GM19351 (cell line): ENCODE data around the gene GCGR.

Experiments
- ATAC-seq: cut with Tn5 transposase; IDR thresholded peaks from one replicate; pipeline ENCODE4 v1.9.1; 2021; ENCODE audit warnings: mild to moderate bottlenecking, moderate library complexity; ENCODE audit not compliant: unreplicated experiment

Gene GCGR

DNA sequence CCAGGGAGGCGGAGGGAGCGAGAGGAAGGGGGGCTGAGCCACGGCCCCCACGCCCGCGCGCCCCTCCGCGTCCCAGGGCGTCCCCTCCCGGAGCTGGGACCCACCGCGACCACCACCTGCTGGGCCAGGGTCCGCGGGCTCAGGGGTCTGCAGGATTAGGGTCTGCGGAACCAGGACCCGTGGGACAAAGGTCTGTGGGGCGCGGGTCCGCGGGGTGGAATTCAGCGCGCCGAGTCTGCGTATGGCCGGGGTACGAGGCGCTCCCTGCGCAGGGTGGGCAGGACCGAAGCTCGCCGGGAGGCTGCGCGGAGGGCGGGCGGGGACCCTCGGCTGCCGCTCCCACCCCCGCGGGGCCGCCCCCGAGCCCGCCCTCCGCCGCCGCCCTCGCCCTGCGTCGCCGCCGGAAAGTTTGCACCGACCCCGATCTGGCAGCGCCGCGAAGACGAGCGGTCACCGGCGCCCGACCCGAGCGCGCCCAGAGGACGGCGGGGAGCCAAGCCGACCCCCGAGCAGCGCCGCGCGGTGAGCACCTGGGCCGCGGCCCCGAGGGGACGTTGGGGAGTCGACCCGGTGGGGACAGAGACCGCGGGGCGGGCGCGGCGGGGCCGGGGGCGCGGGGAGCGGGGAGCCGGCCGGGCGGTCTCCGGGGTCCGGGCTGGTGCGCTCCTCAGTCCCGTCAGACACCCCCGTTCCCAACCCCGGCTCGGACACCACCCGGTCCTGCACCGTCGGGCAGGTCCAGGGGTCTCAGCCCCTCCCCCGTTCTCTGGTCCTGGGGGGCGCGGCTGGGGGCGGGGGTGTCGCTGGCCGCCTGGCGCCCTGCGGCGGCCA is at the start of gene GCGR:
Gene GCGR (plus strand): TSS at position 423 of the 831 bp plus-strand sequence. CDS start 4,869 bp downstream, outside the sequence.
- ATAC-seq = no peak

GRCh38 chr17:81792675-81793615 is 11.0 kb upstream of the GCGR start:
- no peak for ATAC-seq

- ATAC-seq = no peak
These were observed 9.9 kb upstream of the GCGR start for GRCh38 chr17:81794074-81794476.

- ATAC-seq = no peak
These were observed 9.4 kb upstream of the GCGR start for GRCh38 chr17:81794509-81794908.

DNA sequence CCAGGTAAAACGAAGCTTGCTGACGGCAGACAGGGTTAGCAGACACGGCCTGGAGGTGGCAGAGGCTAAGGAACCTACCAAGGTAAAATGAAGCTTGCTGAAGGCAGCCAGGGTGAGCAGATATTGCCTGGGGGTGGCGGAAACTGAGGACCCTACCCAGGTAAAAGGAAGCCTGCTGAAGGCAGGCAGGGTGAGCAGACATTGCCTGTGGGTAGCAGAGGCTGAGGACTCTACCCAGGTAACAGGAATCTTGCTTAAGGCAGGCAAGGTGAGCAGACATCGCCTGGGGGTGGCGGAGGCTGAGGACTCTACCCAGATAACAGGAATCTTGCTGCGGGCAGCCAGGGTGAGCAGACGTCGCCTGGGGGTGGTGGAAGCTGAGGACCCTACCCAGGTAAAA is 2.6 kb upstream of the GCGR start:
- ATAC-seq = no peak

- no peak for ATAC-seq
These were observed 1.7 kb upstream of the GCGR start for GRCh38 chr17:81802048-81802758.

- no peak for ATAC-seq
These were observed 900 bp upstream of the GCGR start for GRCh38 chr17:81802856-81803643.

- ATAC-seq = no peak
These were observed 829 bp downstream of the GCGR start for GRCh38 chr17:81804559-81805399.

- ATAC-seq = no peak
These were observed 1.9 kb downstream of the GCGR start for GRCh38 chr17:81805707-81806460.

- no peak for ATAC-seq
These were observed 2.7 kb downstream of the GCGR start for GRCh38 chr17:81806461-81807209.

DNA sequence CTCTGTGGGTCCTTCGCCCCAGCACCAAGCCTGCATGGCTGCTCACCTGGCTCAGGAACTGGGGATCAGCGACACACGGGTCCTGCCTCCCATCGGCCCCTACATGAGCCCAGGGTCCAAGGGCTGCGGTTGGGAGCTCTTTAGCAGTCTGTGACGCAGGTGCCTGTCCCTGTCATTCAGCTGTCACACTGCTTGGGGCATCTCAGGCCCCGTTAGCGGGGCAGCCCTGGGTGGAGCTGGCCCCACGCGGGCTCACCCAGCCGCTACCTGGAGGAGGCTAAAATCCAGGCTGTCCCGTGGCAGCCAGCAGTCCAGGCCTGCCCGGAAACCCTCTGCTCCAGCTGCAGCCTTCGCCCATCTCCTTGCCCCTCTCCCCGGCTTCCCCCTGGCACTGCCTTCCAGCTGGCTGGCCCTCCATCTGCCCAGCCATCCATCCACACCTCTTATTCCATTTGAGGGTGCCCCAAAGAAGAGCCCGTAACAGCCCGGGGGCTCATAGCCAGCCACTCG is 3.3 kb downstream of the GCGR start:
- no peak for ATAC-seq

DNA sequence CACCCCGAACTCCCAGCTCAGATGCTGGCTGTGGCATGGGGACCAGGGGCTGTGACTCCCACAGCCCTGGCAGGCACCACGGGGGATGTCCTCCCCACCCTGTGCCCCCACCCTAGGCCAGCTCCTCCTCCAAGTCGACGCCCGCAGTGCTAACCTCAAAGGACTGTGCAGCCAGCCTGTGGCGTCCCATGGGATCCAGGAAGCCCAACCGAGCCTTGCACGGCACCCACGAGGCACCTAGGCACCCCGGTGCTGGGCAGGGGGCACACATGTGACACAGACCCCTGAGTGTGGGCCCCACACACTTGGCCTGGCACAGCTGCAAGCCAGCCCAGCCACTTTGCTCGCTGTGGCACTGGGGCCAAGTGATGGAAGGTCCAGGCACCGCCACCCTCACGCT is 3.9 kb downstream of the GCGR start:
- ATAC-seq = no peak

DNA sequence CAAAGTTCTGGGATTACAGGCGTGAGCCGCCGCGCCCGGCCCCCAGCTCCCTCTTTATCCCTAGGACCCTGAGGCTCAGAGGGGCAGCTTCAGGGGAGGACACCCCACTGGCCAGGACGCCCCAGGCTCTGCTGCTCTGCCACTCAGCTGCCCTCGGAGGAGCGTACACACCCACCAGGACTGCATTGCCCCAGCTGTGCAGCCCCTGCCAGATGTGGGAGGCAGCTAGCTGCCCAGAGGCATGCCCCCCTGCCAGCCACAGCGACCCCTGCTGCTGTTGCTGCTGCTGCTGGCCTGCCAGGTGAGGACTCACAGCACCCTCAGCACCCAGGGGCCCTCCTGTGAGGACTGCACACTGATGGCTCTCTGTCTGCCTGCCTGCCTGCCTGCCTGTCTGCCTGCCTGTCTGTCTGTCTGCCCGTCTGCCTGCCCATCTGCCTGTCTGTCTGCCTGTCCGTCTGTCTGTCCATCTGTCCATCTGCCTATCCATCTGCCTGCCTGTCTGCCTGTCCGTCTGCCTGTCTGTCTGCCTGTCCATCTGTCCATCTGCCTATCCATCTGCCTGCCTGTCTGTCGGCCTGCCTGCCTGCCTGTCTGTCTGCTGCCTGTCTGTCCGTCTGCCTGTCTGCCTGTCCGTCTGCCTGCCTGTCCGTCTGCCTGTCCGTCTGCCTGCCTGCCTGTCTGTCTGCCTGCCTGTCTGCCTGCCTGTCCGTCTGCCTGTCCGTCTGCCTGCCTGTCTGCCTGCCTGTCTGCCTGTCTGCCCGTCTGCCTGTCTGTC is 5.0 kb downstream of the GCGR start:
- no peak for ATAC-seq

DNA sequence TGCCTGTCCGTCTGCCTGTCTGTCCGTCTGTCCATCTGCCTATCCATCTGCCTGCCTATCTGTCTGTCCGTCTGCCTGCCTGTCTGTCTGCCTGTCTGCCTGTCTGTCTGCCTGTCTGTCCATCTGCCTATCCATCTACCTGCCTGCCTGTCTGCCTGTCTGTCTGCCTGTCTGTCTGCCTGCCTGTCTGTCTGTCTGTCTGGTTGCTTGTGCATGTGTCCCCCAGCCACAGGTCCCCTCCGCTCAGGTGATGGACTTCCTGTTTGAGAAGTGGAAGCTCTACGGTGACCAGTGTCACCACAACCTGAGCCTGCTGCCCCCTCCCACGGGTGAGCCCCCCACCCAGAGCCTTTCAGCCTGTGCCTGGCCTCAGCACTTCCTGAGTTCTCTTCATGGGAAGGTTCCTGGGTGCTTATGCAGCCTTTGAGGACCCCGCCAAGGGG is 5.6 kb downstream of the GCGR start:
- ATAC-seq = no peak

- no peak for ATAC-seq
These were observed 6.5 kb downstream of the GCGR start for GRCh38 chr17:81810476-81810875.

- ATAC-seq = no peak
These were observed 7.1 kb downstream of the GCGR start for GRCh38 chr17:81810892-81811704.
